HEK293T (cell line): ENCODE measurements around the gene CBFA2T3.

Experiments
- FOXK2 ChIP-seq: fragments of 450-650 bp; IDR thresholded peaks from 2 replicates; pipeline ENCODE4 v1.6.1; 2016; ENCODE audit warnings: mild to moderate bottlenecking
- HDGF ChIP-seq: fragments of 450-650 bp; IDR thresholded peaks from 2 replicates; pipeline ENCODE4 v1.6.1; 2017; ENCODE audit warnings: antibody characterized with exemption, borderline replicate concordance
- SUZ12 ChIP-seq: fragments of 450-650 bp; IDR thresholded peaks from 2 replicates; pipeline ENCODE4 v1.6.1; 2016; ENCODE audit warnings: mild to moderate bottlenecking
- ZNF384 ChIP-seq: fragments of 450-650 bp; IDR thresholded peaks from 2 replicates; pipeline ENCODE4 v1.6.1; 2016

- TF ChIP-seq ZNF384 (no peak), SUZ12 (no peak), FOXK2 (no peak), HDGF (no peak)
Measured at GRCh38 chr16:88919936-88920335, 57.1 kb downstream of the CBFA2T3 start.
